Bone marrow (tissue), 2 donors: Measurements from ENCODE around the gene GNGT2.

Source experiments
- DNase-seq, 2 donors: peaks; one replicate each; lab custom pipeline; 2025; lab: John Stamatoyannopoulos, UW

The GNGT2 gene

DNA sequence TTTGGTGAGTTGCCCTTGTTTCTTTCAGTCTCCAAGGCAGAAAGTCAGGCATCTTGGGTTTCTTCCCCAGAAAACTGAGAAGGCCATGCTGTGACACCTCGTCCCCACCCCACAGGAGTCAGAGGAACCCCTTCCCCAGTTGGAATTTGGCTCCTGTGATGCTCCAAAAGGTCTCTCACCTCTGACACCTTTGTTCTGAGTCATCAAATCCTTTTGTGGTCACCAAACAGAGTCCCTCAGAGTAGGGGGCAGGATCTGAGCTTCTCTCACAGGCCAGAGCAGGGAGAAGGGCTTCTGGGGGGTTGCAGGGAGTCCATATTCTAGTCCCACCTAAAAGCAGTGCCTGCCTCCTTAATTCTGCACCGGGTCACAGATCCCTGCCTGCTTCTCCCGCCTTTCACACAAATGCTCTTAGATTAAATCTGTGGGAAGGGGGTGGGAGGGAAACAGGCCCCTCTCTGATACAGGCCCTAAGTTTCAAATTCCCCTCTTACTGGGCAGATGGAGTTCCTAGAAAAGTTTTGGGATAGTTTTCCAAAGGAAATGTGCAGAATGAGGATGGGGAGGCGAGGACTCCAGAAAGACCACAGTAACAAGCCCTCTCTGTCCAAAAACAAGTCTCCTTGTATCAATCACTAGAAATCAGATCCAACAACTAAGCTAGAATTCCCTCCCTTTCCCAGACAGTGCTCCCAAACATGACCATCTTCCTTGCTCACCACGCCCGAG, 18.9 kb upstream of the GNGT2 start:
- no peak for DNase-seq

DNA sequence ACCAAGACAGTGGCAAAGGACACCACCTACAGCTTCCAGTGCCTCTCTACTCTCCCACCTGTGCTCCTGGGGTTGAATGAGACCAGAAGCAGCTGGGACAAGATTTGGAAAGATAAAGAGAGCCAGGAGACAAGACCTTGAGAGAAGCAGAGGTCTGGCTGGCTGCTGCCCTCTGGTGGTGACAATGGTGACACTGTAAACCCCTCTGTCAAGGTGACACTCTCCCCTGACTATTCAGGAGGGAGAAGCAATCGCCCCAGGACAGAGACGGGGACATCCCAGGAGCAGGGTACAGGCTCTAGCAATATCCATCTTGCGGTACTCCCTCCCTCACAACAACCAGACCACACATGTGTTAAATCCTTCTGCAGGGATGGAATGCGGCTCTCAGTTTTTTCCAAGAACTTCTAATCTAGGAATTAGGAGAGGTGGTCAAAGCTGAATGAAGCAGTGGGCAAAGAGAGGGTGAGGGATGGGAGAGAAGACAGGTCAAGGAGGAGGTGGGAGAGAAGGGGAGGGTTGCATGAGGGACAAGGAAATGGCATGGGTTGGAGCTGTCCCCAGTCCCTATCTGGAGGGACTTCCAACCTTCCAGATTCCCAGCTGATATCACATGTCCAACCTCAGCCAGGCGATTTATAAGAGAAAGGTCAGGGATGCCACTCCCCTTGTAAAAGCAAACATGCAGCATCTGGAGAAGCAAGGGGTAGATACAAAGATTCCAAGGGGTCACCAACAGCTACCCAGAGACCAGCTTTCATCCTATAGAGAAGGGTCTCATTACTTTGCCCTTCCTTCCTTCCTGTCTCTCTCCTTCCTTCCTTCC, 17.3 kb upstream of the GNGT2 start:
- peak; percentile 31 to 46 for DNase-seq

DNA sequence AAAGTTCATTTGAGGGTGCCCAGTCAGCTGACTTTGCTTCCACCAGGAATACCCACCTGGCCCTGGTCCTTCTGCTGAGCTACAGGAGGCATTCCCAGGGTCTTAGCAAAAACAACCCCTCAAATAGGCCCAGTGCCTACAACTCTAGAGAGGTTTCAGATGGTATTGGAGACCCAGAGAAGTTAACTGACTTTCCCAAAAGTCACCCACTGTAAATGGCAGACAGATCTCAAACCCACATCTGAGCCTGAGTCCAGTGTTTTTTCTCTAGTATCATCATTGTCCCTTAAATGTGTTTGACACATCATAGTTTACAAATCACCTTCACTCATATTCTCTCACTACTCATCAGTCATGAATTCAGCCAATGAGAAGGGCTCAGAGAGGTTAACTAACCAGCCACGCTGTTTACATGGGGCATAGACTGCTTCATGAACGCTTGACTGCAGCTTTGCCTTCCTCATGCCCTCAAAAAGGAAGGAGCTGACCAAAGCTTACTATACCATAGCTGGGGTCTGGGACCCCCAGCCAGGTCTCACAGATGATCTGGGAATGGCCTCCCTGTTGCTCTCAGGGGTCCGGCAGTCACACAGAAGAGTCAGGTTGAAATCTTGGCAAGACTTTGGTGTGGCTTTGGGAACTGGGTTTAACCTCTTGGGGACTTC, 16.5 kb upstream of the GNGT2 start:
- no peak for DNase-seq

DNA sequence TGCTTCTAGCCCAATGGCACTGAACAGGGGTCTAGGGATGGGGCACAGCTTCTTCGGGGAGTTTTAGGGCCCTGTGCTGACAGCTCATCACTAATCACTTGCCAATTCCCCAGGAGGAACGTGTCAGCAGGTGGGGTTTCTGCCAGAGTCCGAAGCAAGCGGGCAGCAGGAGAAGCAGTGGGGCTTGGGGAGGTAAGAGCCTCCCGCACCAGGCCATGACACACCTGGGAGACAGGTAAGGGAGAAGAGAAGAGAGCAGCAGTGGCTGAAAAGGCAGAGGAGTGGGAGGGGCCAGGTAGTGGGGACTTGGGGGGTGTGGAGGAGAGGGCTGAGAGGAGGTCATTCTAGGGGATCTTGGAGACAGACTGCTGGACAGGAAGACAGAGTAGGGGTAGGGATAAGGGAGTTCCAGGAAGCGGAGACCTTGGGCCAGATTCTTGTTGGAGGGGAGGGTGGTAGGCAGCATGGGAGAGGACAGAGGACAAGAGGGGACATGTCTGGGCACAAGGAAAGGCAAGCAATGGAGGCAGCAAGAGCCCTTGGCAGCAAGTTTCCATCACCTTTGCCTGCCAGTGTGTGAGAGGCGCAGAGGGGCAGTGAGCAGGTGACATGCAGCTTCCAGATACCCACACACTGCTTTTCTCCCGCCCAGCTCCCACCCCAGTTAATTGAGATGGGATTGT, 15.3 kb upstream of the GNGT2 start:
- no peak for DNase-seq

DNA sequence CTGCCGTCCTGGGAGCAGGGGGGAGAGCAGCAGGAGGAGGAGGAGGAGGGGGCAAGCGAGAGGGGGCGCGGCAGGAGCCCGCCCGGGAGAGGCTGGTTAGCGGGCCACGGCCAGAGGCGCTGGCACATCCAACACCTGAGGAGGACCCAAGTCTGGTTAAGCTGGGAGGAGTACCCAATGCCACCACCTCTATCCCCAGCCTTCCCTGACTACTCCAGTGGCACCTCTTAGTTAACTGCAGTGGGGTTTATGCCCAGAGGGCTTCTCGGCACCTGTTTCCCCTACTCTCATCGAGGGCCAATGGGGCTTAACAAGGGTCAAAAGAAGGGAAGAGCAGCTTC, 14.6 kb upstream of the GNGT2 start:
- DNase-seq: no peak

DNA sequence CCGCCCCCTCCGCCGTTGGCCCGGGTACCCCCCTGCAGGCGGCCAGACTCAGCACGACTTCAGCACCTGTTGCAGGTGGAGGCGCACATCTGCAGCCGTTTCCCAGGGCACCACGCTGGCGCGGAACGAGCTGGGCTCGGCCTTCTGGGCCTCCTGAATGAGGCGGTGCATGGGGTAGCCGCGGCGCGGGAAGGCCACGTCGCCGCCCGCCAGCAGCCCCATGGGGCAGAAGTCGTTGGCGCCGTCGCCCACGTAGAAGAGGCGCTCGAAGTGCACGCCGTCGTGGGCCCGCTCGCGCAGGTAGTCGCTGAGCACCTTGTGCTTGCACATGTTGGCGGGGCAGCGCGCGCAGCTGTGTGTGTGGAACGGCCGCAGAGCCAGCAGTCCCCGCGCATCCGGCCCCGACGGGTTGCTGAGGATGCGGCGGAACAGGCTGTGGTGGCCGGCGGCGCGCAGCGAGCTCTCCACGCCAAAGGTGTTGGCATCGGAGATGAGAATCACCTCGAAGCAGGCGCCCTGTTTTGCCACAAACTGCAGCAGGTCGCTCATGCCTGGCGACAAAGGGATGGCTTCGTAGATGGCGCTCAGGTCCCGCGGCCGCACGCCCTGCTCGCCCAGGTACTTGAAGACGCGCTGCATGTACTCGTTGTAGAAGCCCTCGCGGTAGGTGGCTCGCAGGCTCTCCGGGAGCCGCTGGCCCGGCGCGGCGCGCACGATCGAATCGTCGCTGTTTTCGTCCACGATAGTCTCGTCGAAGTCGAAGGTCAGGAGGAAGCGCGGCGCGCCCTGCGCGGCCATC, 14.0 kb upstream of the GNGT2 start:
- DNase-seq: no peak

DNA sequence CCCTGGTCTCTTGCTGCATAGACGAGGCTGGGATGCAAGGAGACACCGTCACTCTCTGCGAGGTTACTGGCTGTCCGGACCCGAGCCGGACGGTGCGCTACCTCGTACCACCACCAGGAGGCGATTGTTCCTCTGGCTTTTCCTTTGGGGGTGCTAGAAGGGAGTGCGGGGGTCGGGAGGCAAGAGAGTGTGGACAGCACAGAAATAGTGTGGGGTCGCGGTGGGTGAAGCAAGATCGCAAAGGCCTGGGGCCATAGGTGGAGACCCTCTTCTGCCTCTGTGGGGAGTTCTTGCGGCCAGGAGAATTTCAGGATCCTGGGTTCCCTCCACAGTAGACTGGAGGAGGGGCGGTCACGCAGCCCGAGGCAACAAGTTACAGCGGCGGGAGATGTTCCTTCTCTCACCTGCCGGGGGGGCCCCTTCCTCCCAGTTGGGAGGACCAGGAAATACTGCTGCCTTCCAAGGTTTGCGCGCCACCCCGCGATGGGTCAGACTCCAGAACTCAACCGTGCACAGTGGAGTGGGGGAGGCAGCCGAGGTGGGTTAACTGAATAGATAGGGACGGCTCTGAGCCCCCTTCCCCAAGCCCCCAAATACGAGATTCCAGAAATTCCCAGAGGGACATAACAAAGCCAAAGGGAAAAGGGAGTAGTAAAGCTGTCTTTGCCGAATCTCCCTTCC, 13.3 kb upstream of the GNGT2 start:
- DNase-seq: peak in 1 of 2 donors; percentile 35

DNA sequence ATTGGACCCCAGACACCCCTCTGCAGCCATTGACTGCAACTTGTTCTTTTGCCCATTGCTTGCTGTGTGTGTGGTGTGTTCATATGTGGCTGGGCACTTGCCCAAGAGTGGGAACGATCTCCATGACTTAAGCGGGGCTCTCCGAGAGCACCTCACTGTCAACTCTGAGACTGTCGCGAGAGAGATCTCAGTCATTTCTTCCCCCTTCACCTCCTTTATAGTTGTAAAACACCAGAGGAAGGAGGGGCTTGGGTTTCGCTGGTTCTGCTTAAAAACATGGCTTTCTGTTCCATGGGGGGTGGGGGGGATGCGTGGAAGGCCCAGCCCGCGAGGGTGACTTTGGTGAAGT, 12.8 kb upstream of the GNGT2 start:
- no peak for DNase-seq

DNA sequence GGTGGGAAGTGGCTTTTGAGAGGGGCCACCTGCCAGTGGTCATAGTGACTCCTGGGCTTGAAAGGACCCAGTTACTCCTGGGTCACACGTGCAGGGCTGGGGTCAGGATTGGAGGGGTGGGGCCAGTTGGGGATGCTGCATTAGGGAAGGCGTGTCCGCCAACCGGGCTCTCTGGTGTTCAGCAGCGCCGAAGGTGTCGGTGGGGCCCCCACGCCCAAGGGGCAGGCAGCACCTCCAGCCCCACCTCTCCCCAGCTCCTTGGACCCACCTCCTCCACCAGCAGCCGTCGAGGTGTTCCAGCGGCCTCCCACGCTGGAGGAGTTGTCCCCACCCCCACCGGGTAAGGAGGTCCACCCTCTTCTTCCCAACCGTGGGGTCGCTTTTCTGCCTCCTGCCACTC, 9.6 kb upstream of the GNGT2 start:
- DNase-seq: no peak

DNA sequence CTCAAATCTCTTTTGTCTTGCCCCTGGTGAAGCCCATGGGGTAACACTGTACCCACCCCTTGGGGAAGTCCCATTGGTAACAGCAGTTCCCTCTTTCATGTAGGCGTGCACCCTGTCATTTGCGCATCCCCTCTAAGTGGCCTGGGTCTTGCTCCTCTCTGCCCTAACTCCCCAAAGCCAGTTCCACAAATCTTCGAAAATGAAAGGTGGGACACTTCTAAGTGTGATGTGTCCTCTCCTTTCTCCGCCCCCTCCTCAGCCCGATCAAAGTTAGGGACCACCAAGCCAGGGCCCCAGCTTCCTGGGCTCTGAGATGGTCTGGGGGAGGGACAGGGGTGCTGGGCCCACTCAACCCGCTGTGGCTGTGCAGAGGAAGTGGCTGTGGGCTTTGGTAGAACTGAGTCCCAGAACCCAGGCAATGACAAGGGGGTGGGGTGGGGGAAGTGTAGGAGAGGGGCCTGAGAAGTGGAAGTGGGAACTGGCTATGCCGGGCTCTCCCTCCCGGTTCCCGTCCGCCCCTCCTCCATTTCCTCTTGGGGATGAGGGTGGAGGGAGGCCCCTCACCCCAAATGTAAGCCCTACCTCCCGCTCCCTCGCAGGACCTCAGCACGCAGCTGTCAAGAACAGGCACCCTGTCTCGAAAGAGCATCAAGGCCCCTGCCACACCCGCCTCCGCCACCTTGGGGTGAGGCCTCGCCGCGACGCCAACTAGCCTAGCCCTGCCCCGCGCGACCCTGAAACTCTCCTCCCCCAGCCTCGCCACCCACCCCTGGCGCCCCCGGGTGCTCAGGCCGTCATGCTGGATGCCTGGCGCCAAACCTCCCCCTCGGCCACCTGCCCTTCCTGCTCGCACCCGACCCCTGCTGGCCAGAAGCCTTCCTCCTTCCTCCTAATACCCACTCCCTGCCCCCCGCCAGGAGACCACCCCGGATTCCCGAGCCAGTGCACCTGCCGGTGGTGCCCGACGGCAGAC, 8.9 kb upstream of the GNGT2 start:
- peak; percentile 27 to 46 for DNase-seq

DNA sequence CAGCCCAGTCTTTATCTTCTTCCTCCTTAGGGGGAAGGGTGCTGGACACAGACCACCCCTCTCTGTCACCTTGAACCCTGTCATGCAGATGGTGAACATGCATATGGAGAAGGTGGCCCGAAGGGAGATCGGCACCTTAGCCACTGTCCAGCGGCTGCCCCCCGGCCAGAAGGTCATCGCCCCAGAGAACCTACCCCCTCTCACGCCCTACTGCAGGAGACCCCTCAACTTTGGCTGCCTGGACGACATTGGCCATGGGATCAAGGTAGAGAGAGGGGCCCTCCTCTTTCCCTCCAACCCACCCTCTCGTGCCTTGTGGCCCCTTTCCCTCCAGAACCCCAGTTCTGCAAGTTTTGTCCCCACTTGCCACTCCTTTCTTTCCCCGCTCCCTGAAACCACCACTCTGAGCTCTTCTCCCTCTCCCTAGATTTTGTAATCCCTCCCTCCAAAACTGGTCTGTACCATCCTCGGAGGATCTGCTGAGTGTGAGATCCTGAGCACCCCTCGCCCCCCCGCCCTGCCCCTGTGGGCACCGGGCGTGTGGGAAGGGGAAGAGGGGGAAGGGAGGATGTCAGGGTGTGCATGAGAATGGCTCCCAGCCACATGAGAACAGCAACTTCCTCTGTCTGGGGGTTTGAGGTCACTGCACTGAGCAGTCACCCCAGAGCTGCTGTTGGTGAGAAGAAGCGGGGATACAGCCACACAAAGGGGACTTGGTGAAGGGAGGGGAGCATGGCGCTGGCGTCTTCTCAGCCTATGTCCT, 7.5 kb upstream of the GNGT2 start:
- DNase-seq: peak; percentile 28 to 88

DNA sequence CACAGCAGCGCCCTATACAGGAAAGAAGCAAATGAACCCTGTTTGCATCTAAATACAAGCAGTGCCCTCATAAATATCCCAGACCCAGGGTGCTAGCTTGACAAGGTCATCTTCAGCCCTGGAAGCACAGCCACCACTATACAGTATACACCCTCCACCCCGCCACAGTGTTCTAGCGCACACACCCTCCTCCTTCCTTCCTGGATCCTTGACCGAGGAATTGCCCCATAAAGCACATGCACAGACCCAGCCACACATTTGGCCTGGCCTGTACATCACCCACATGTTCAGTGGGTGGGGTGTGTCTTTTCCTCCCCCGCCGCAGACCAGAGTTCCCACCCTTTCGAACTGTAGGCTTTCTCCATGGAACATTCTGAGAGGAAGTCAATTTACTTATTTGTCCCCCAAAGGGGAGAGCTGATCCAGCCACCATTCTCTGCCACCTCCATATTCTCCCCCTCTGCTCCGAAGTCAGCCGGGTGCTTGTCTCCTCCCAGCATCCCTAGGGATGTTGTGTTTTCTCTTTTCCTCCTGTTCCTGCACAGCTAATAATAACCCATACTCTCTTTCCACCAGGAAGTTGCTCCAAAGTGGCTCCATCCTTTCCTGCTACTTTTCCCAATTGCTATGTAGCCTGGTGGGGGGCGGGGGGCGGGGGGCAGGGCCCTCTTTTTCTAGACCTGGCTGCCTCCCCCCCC, 6.7 kb upstream of the GNGT2 start:
- no peak for DNase-seq

DNA sequence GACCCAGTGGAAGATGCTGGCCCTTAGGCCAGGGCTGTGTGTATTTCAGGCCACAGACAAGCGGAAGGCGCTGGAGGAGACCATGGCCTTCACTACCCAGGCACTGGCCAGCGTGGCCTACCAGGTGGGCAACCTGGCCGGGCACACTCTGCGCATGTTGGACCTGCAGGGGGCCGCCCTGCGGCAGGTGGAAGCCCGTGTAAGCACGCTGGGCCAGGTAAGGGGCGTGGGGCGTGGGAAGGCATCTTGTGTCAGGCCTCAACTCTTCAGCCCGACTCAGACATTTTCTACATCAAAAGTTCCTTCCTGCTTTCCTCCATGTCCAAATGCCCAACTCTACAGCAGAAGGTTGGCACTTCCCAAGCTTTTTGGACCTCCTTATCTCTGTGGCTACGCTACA, 6.1 kb upstream of the GNGT2 start:
- no peak for DNase-seq

DNA sequence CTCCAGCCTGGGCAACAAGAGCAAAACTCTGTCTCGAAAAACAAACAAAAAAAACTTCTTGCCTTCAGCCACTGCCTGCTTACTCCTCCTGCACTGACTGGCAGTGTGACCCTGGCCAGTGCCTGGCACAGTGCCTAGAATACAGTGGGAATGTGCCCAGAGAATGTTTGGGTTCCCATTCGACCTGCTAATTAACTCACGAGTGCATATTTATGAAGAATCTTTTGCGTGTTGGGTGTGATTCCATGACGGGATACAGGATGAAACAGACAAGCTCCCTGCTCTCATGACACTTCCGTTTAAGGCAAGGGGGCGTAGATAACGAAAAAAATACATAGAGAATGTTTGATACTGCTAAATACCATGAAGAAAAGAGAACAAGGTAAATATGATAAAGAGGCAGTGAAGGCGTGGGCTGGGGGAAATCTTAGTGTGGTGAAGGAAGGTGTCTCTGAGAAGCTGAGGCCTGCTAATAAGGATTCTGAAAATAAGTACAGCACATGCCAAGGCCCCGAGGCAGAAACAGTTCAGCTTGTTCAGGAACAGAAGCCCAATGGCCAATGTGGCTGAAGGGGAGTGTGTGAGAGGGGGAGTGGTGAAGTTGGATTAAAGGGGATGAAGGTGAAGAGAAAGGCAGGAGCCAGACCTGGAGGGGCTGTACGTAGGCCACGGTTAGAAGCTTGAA, 4.4 kb upstream of the GNGT2 start:
- DNase-seq: no peak

DNA sequence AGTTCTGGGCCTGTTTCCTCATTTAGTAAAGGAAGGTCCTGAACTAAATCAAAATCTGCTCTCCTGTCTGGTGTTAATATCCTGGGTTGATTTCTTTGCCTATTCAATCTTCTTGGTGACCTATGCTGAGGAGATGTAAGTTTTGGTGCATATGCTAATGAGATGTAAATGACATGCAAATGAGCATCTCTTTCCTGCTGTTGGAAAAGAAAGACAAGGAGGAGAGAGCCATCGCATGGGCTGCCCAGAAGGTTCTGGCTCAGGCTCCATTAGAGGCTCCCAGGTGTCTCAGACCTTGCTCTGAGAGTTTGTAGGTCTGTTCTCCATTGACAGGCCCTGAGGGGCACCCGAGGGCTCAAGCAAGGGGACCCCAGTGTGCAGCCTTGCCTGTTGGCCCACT, 3.5 kb upstream of the GNGT2 start:
- no peak for DNase-seq

DNA sequence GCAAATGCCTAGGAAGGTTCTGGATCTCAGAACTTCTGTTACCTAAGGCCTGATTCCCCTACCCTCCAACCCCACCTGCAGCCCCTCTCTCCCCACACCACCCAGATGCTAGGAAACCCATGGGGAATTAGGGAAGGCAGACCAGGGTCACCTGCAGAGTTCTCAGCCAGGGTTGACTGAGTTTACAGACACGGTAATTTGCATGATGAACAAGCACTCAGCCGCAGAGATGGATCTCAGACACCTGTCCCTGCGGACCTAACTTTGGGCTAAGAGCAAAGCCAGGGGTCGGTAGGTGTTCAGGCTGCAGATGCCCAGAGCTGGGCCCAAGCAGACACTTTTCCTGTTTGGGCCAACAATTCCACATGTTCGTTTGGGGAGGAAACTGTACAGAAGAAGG, 3.0 kb upstream of the GNGT2 start:
- no peak for DNase-seq

DNA sequence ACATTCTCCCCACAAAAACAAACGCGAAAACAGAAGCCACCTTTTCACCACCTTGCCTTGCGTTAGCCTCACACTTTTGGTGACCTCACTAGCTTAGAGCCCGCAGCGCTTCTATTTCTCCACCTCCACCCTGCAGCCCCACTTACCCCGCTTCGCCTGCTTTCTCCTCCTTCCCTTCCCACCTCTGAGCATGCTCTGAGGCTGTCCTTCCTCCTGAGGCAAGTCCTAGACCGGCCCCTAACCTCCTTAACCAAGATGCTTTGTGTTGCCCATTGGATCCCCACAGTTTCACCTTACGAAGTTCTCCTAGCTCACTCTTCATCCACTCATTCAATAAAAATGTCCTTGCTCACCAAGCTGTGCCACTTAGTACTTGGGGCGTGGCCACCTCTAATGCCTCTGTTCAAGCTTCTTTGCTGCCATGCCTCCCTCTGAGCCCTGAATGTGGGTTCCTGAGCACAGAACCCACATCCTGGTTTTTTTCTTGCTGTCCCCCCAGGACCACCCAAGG, 1.3 kb downstream of the GNGT2 start:
- no peak for DNase-seq

DNA sequence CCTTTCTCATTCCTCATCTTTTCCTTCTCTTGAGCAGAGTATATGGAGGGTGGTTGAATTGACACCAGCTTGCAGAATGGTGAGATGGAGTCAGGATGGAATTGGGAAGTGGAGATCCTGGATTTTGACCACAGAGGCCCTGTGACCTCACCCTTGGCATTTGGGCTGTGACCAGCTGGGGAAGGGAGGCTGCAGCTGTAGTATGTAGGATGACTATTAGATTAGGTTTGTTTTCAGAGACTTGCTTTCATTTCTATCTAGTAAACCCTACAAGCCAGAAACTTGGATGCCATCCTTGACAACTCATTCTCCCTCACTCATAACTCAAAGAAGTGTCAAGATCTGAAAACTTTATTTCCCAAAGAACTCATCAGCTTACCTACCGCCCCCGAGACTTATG, 5.9 kb downstream of the GNGT2 start:
- DNase-seq: no peak
